ENCODE measurements around the gene NPFFR1.

The NPFFR1 gene, protein sequence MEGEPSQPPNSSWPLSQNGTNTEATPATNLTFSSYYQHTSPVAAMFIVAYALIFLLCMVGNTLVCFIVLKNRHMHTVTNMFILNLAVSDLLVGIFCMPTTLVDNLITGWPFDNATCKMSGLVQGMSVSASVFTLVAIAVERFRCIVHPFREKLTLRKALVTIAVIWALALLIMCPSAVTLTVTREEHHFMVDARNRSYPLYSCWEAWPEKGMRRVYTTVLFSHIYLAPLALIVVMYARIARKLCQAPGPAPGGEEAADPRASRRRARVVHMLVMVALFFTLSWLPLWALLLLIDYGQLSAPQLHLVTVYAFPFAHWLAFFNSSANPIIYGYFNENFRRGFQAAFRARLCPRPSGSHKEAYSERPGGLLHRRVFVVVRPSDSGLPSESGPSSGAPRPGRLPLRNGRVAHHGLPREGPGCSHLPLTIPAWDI

GRCh38 chr10:70283445-70284399 lies at the start of gene NPFFR1:
Gene NPFFR1, minus strand, starts transcription at chr10:70284004. Its CDS starts 328 bp downstream, at chr10:70283676.
- no peak for DNase-seq (ENCODE audit: low read depth)

- no peak for DNase-seq (ENCODE audit: low read depth)
These were observed 49.5 kb upstream of the NPFFR1 start for GRCh38 chr10:70333268-70333667.

DNA sequence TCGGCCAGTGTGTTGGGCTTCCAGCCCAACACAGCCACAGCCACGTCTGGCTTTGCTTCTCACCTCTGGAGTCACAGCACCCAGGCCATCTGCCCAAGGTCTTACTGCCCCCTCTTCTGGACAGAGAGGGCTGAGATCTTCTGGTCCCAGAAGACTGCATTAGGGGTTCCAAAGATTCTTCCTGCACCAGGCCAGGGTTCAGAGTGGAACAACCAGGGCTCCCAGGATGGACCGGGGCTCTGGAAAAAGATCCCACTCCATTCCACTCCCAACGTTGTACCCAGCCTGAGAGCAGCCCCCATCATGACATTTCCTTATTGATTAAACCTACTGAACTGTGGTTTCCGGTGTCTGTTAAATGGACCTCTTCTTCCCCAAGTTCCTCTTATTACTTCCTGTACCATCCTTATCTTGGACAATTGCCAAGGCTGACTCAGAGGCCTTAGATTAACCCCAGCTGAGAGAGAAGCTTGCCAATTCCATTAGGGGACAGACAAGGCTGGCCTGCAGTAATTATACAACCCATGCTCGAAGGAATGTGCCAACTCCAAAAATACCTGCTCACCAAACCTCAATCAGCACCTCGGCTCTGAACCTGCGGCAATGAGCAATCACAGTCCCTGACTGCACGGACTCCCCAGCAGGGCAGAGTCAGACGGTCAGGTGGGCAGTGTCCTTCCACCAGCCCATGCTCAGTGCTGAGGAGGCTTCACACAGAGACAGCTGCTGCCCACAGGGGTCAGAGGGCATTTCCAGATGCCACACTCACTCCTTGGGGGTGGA lies 47.9 kb upstream of the NPFFR1 start:
- peak; percentile 93 for DNase-seq (ENCODE audit: low read depth)

GRCh38 chr10:70331160-70331485 lies 47.3 kb upstream of the NPFFR1 start:
- no peak for DNase-seq (ENCODE audit: low read depth)

DNA sequence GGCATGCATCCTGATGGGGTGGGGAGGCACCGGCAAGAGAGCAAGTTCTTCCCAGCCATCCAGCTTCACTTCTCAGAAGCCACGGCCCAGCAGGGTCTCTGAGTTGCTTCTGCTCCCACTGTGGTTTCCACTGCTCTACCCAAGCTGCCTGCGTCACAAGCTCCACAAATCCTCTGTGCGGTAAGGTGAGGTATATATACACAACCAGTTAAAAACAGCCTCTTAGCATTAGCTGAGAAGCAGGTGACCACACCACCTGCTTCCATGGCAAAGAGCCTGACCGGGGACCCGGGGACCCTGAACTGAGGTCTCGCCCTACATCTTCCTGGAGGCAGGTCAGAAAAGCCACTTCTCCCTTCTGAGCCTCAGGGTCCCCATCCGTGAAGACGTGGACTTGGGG lies 46.9 kb upstream of the NPFFR1 start:
- DNase-seq (ENCODE audit: low read depth): no peak

- peak; percentile 74 for DNase-seq (ENCODE audit: low read depth)
These were observed 45.2 kb upstream of the NPFFR1 start for GRCh38 chr10:70328967-70329366.

- no peak for DNase-seq (ENCODE audit: low read depth)
These were observed 44.2 kb upstream of the NPFFR1 start for GRCh38 chr10:70328018-70328417.

DNA sequence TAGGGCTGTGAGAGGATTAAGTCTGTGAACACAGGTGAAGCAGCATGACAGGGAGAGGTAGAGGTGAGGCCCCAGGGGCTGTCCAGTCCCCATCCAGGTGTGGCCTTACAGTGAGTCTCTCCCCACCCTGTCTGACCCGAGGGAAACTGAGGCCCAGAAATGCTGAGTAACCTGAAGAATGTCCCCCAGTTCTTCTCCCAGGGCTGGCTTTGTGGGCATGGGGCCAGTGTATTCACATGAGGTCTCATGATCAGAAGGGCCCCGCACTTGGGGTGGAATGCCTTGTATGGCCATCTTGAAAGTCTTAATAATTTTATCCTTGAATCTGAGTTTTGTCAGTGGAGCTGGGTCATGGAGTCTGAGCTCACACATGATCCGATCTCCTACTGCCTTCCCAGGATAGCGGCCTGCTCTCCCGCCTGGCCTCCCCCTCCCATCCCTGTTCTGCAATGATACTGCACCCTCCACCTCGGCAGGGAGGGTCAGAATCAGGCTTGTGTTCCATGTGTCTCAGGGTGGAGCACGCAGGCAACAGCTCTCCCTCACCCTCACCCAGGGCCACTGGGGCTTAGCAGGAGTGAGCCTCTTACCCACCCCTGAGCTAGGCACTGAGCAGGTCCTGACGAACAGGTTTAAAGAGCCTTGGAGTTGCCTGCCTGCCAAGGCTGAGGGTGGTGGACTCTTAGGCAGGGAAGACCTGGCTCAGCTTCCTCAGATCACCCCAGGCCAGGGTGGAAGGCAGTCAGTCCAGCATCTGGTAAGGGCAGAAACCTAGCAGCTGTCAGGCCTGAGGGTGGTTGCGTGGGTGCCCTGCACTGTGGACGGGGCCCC lies 41.4 kb upstream of the NPFFR1 start:
- no peak for DNase-seq (ENCODE audit: low read depth)

GRCh38 chr10:70324339-70324861 lies 40.6 kb upstream of the NPFFR1 start:
- no peak for DNase-seq (ENCODE audit: low read depth)

- no peak for DNase-seq (ENCODE audit: low read depth)
These were observed 40.0 kb upstream of the NPFFR1 start for GRCh38 chr10:70323697-70324338.

DNA sequence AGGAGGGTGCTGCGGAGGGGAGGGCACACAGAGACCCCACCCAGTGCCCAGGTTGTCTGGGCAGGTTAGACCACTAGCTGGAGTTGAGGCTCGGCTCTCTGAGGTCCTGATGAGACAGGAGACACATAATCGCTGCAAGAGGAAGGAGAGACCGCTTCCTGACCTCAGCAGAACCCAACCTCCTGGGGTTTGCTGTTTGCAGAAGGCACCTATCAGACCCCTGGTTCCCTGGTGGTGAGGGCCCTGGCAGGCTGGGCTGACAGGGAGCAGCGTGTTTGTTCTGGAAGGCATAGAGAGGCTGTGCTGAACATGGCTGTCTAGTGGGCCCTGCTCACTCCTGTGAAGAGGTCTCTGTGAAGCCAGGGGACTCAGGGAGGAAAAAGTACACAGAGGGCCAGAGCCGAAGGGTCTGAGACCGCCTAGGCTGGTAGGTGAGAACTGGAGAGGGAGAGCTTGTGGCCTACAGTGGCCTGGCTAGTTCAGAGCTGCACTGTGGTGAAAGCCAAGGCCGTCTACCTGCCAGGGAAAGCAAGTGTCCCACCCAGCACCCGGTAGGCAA lies 39.4 kb upstream of the NPFFR1 start:
- DNase-seq (ENCODE audit: low read depth): no peak

DNA sequence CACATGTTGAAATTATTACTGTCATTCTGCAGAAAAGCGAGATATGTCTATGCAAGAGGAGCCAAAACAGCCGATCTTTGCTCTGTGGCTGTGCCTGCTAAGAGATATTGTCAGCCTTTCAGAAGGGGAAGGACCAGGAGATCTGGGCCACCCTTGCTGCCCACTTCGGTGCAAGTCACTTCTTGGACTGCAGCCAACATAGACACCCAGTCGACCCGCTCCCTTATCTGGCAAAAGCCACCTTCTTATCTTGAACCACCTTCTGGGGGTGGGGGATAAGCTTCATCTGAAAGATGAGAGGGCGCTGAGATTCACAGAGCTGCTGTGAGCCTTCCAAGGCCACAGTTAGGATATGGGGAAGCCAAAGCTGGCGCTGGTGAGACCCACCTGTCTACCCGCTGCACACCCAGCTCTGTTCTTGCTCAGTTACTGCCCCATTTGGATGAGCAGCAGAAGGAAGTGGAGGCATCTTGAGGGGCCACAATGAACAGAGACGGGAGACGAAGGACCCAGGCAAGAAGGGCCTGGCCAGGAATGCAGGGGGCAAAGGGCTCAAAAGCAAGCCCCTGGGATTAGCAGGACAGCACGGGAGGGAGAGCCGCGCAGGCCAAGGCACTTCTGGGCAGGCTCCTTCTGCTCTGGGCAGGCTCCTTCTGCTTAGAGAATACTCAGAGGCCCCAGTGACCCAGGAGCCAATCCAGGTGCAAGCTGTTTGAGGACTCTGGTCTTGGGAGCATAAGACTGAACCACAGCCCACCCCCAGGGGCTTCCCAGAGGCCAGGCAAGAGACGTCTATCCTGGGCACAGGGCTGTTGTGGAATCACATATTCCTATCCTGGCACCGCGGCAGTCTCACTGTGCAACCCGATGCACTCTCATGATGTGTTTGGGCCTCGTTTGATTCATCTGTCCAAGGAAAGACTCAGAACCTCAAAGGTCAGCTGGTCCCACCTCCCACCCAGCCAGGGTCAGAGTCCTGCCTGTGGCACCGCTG lies 38.4 kb upstream of the NPFFR1 start:
- no peak for DNase-seq (ENCODE audit: low read depth)

GRCh38 chr10:70321233-70321632 lies 37.4 kb upstream of the NPFFR1 start:
- no peak for DNase-seq (ENCODE audit: low read depth)

GRCh38 chr10:70320751-70321150 lies 36.9 kb upstream of the NPFFR1 start:
- no peak for DNase-seq (ENCODE audit: low read depth)

DNA sequence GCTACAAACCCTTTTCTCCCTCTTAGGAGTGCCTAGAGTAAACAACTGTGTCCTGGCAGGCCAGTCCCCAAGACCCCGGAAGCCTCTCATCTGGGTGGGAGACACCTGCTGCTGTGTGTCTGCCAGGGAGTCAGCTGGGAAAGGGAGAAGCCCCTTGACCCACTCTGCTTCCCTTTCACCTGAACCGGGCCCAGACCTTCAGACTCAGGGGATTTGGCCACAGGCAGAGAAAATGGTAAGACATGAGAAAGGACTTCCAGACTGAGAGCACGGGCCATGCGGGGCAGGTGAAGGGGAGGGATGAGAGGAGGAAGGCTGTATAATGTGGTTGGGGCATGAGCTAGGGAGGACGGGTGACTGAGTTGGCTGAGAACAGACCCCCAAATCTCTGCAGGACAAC lies 36.0 kb upstream of the NPFFR1 start:
- DNase-seq (ENCODE audit: low read depth): no peak

- no peak for DNase-seq (ENCODE audit: low read depth)
These were observed 35.4 kb upstream of the NPFFR1 start for GRCh38 chr10:70319183-70319582.

GRCh38 chr10:70317943-70318318 lies 34.1 kb upstream of the NPFFR1 start:
- DNase-seq (ENCODE audit: low read depth): no peak

- DNase-seq (ENCODE audit: low read depth): no peak
These were observed 33.6 kb upstream of the NPFFR1 start for GRCh38 chr10:70317272-70317942.

Data from amniotic epithelial cell (primary cell).